Right lobe of liver (tissue), 6 donors: Measurements from ENCODE around the gene LARP6. TPM values are rescaled to one million over a fixed set of nuclear protein-coding genes. Genes with fewer than 3 reads are reported as not detected.

Experiments used
- ATAC-seq, 4 donors: fragments of 200-7000 bp; cut with Tn5 transposase; one replicate each; pipeline ENCODE4 v1.9.1; 2020; ENCODE audit warnings: mild to moderate bottlenecking in 4 of 4, moderate library complexity in 4 of 4
- DNase-seq, 3 donors: peaks; one replicate each; pipeline ENCODE4 v3.0.0-alpha.2; 2020
- H3K27ac ChIP-seq, 3 donors: fragments of 200-600 bp; one replicate each; pipeline ENCODE4 v1.8.0; 2022
- H3K27me3 ChIP-seq, 2 donors: fragments of 200-600 bp; one replicate each; pipeline ENCODE4 v1.8.0; 2022
- H3K36me3 ChIP-seq, 4 donors: fragments of 200-600 bp; sonication (generic) in 1 of 4; one replicate each; pipeline versions ENCODE4 v1.5.1 to v1.8.0; 2017 to 2022; ENCODE audit warnings: control low read depth in 1 of 4
- H3K4me1 ChIP-seq, 4 donors: fragments of 200-600 bp; sonication (generic) in 1 of 4; one replicate each; pipeline versions ENCODE4 v1.5.1 to v1.8.0; 2017 to 2022; ENCODE audit warnings: control low read depth in 1 of 4
- H3K4me3 ChIP-seq, 3 donors: fragments of 200-600 bp; one replicate each; pipeline ENCODE4 v1.8.0; 2022
- H3K9me3 ChIP-seq, 4 donors: fragments of 200-600 bp; sonication (generic) in 1 of 4; one replicate each; pipeline versions ENCODE4 v1.5.1 to v1.8.0; 2017 to 2022; ENCODE audit warnings: control low read depth in 1 of 4
- CTCF ChIP-seq, 4 donors: fragments of 200-600 bp in 3 of 4; fragments of 450-650 bp in 1 of 4; IDR thresholded peaks; one replicate each; pipeline versions ENCODE4 v1.5.1 to v1.8.0; 2016 to 2022; ENCODE audit warnings: antibody characterized with exemption in 4 of 4, mild to moderate bottlenecking in 2 of 4
- POLR2A ChIP-seq: fragments of 450-650 bp; IDR thresholded peaks from one replicate; pipeline ENCODE4 v1.6.1; 2017; ENCODE audit warnings: antibody characterized with exemption, mild to moderate bottlenecking
- WGBS: methylation state at CpG from one replicate; pipeline ENCODE4 v1.1.6; 2018; ENCODE audit warnings: low coverage, low lambda C conversion rate; ENCODE audit not compliant: insufficient coverage; ENCODE audit errors: missing lambda C conversion rate; 5-methylcytosine and 5-hydroxymethylcytosine counted together
- intact Hi-C, 2 donors: fragments of 100-400 bp; cut with DNase I; formaldehyde crosslinking; loops; one replicate each; pipeline versions ENCODE4 v1.11.2 to v1.14.1; 2022
- total RNA-seq, 6 experiments: library from RNA; depleted of rRNA in 2 of 6; stranded (reverse); fragments of >200 nt in 2 of 6; fragmentation: NEBNext Ultra II Directional in 3 of 6; extraction: Animal tissue kit (Norgen Biotek cat#: 25700) in 3 of 6; gene quantifications; one replicate each; pipeline versions ENCODE4 v1.1.0 to v1.2.4, GENCODE V29; 2016 to 2023
- donor health status: DM: no; HTN: yes; CAD: no.
- donor health status: DM: no; HTN: no; CAD: no.
- donor health status: DM: no; HTN: no; CAD: no.
- donor health status: DM: no; HTN: yes; CAD: no.
- donor health status: DM: no; HTN: yes; CAD: no.

LARP6 gene
- total RNA-seq, 6 experiments from 2014 or later: 1.3 to 13.7 (median 4.1) TPM

GRCh38 chr15:70783610-70784022 lies 70.3 kb downstream of the LARP6 start:
- intact Hi-C loops: no loop called here
- Histone ChIP-seq H3K27me3 (no peaks in the 10 kb centered on the region), H3K27ac (no peak overlapping the region), H3K9me3 (no peaks in the 10 kb centered on the region), H3K4me3 (no peak overlapping the region), H3K36me3 (no peaks in the 10 kb centered on the region), H3K4me1 (no peaks in the 10 kb centered on the region)
- 100% methylated on average over 1 of the region's 6 CpGs for WGBS
- TF ChIP-seq CTCF (IDR thresholded peaks at IDR 0.05): no peak
- no peak for TF ChIP-seq POLR2A
- DNase-seq (no peak), ATAC-seq (peak in 1 of 4 donors; percentile 19)

- Histone ChIP-seq H3K36me3 (no peaks in the 10 kb centered on the region), H3K27ac (no peak overlapping the region), H3K4me3 (no peak overlapping the region), H3K4me1 (no peaks in the 10 kb centered on the region), H3K9me3 (no peaks in the 10 kb centered on the region), H3K27me3 (no peaks in the 10 kb centered on the region)
- ATAC-seq (no peak), DNase-seq (no peak)
- no peak for TF ChIP-seq POLR2A
- TF ChIP-seq CTCF (IDR thresholded peaks at IDR 0.05): no peak
- WGBS: 66% methylated on average over 3 of the region's 3 CpGs
- intact Hi-C loops: no loop called here
These were observed 70.9 kb downstream of the LARP6 start for GRCh38 chr15:70783041-70783440.

- H3K9me3 ChIP-seq: no peaks in the 10 kb centered on the region
- no peak overlapping the region for H3K4me3 ChIP-seq
- 73% methylated on average over 3 of the region's 5 CpGs for WGBS
- no peaks in the 10 kb centered on the region for H3K4me1 ChIP-seq
- no peak for ATAC-seq
- no peak for DNase-seq
- H3K27me3 ChIP-seq: no peaks in the 10 kb centered on the region
- no peak overlapping the region for H3K27ac ChIP-seq
- H3K36me3 ChIP-seq: no peaks in the 10 kb centered on the region
- intact Hi-C loops: no loop called here
- TF ChIP-seq CTCF (IDR thresholded peaks at IDR 0.05): no peak
- no peak for TF ChIP-seq POLR2A
These were observed 72.7 kb downstream of the LARP6 start for GRCh38 chr15:70781236-70781635.

Other genes starting within 250 kb of the LARP6 start
- gene UACA, start 90.6 kb downstream of the LARP6 start, total RNA-seq: 10 to 100 TPM; 10.1 to 22.3 (median 14.4) TPM
- 1 to 10 TPM in 5 of 6 experiments, under 1 TPM in 1; 0.83 to 2.8 (median 1.4) TPM for gene THAP10, start 38.3 kb upstream of the LARP6 start, total RNA-seq
- gene LRRC49, start 38.7 kb upstream of the LARP6 start, total RNA-seq: under 1 TPM; 0.25 to 0.79 (median 0.57) TPM